ENCODE measurements around the gene MDH2. TPM values are rescaled to one million over a fixed set of nuclear protein-coding genes. Genes with fewer than 3 reads are reported as not detected.
"Not testable (repeated sequence)": the region's sequence is repeated elsewhere in the genome, so short reads cannot be mapped to it uniquely, and the experiment has no call there.

MDH2 gene, protein sequence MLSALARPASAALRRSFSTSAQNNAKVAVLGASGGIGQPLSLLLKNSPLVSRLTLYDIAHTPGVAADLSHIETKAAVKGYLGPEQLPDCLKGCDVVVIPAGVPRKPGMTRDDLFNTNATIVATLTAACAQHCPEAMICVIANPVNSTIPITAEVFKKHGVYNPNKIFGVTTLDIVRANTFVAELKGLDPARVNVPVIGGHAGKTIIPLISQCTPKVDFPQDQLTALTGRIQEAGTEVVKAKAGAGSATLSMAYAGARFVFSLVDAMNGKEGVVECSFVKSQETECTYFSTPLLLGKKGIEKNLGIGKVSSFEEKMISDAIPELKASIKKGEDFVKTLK
- 120 and 125 TPM in 2 replicates for total RNA-seq

DNA sequence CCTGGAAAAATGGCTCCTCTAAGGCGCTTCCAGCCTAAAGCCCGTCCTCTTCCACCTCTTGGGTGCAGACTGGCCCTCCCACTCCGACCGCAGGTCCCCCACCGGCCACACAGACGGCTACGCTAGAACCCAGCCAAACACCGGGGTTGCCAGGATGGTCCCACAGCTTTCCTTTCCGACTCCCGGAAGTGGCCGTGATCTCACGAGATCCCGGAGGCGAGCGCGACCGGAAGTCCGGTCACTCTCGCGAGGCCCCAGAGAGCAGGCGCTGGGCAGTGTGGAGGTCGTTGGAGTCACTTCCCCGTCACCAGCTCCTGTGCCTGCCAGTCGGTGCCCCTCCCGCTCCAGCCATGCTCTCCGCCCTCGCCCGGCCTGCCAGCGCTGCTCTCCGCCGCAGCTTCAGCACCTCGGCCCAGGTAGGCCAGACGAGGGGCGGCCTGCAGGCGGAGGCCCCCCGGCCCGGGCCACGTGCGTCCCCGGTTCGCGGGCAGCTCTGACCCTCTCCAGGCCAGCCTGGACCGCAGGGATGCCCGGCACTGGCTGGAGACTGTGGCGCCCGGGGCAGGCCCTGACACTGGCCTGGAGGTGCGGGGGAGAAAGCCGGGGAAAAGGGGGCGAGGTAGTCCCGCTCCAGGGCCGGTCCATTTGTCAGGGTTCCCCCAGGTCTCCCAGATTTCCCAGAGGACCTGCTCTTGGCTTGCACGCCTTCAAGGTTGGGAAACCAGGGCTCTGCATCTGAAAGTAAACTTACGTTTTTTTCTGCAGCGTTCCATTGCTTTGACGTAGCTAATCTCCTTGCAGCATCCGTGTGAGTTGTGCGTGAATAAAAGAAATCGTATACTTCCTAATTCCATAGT, at the start of gene MDH2, which contains the start of gene STYXL1:
TSS of gene MDH2 (plus strand) at position 296 of the 857 bp plus-strand sequence. CDS start at position 351, 55 bp downstream.
TSS of gene STYXL1 (minus strand) at position 190 of the 857 bp plus-strand sequence. CDS start 17,477 bp downstream, outside the sequence.
- H3K4me1 Mint-ChIP-seq = peaks cover 40% of the 10 kb centered on the region
- H3K27ac Mint-ChIP-seq = peak within 1 kb of the TSS; percentile 95
- H3K27me3 Mint-ChIP-seq = no peaks in the 10 kb centered on the region
- ChIA-PET POLR2A (interaction anchor here (0.6 to 2.3 kb wide), 14 partner anchors 10 to 1954 kb away, joined by 3 to 17 read pairs (median 4); partner anchors contain the start of genes POR, RHBDD2 and YWHAG), CTCF (interaction anchor here (1.2 to 1.4 kb wide), 2 partner anchors 133 to 266 kb away, joined by 3 to 7 read pairs; partner anchors contain the start of gene POR)
- H3K9me3 Mint-ChIP-seq = no peaks in the 10 kb centered on the region
- TF ChIP-seq, protein P1, sequence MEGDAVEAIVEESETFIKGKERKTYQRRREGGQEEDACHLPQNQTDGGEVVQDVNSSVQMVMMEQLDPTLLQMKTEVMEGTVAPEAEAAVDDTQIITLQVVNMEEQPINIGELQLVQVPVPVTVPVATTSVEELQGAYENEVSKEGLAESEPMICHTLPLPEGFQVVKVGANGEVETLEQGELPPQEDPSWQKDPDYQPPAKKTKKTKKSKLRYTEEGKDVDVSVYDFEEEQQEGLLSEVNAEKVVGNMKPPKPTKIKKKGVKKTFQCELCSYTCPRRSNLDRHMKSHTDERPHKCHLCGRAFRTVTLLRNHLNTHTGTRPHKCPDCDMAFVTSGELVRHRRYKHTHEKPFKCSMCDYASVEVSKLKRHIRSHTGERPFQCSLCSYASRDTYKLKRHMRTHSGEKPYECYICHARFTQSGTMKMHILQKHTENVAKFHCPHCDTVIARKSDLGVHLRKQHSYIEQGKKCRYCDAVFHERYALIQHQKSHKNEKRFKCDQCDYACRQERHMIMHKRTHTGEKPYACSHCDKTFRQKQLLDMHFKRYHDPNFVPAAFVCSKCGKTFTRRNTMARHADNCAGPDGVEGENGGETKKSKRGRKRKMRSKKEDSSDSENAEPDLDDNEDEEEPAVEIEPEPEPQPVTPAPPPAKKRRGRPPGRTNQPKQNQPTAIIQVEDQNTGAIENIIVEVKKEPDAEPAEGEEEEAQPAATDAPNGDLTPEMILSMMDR (IDR thresholded peaks at IDR 0.05) = no peak
- DNase-seq (peak; percentile 82), ATAC-seq (ENCODE audit: low read depth) (peak; percentile 89)
- peaks cover 36% of the 10 kb centered on the region for H3K36me3 Mint-ChIP-seq (ENCODE audit: low read depth)
- intact Hi-C loops (cut with micrococcal nuclease) = loop anchor here (1.0 to 5.0 kb wide), 6 partner anchors 53 to 311 kb away; partner anchors contain the start of genes TMEM120A and YWHAG
- H3K4me3 Mint-ChIP-seq = peak within 1 kb of the TSS; percentile 98

DNA sequence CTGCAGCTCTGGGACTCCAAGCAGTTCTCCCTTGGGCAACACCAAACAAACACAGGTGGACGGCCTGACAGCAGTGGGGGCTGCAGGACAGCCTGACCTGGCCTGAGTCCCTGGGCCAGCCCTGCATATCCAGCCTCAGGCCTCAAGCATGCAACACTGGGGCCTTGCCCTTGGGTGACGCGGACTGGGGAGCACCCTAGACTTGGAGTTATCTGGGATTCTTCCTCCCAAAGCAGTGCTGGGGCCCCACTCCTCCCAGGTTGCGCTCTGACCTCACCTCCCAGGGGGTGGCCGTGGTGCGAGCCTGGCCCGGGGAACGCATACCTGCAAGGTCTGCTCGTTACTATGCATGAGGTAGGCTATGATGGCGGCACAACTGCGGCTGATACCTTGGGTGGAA, 47.3 kb upstream of the MDH2 start:
- TF ChIP-seq, protein P1 (IDR thresholded peaks at IDR 0.05) = no peak
- no peak overlapping the region for H3K27ac Mint-ChIP-seq
- peaks cover 12% of the 10 kb centered on the region for H3K4me1 Mint-ChIP-seq
- no peak overlapping the region for H3K4me3 Mint-ChIP-seq
- no peaks in the 10 kb centered on the region for H3K27me3 Mint-ChIP-seq
- peaks cover 44% of the 10 kb centered on the region for H3K36me3 Mint-ChIP-seq (ENCODE audit: low read depth)
- ChIA-PET POLR2A (no interaction called here), CTCF (no interaction called here)
- H3K9me3 Mint-ChIP-seq = no peaks in the 10 kb centered on the region
- intact Hi-C loops (cut with micrococcal nuclease) = no loop called here
- DNase-seq (no peak), ATAC-seq (ENCODE audit: low read depth) (no peak)

DNA sequence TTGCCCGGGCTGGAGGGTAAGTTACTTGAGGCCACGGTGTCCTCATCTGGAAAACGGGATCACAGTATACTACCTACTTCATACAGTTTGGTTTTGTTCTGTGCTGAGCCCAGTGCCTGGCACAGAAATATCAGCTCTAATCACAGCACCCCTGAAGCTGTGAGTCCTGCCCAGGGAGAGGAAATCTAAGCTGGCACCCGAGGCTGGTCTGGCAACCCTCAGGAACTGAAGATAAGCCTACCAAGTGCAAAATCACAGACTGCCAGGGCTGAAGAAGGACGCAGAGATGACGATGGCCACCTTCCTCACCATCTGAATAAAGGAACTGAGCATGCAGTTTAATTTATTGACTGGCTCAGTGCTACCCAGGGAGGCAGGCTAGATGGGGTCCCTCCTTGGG, 45.8 kb upstream of the MDH2 start:
- Mint-ChIP-seq H3K4me3 (no peak overlapping the region), H3K36me3 (ENCODE audit: low read depth) (peaks cover 42% of the 10 kb centered on the region), H3K9me3 (no peaks in the 10 kb centered on the region), H3K27ac (no peak overlapping the region), H3K27me3 (no peaks in the 10 kb centered on the region), H3K4me1 (peaks cover 6% of the 10 kb centered on the region)
- intact Hi-C loops (cut with micrococcal nuclease) = no loop called here
- ChIA-PET CTCF (no interaction called here), POLR2A (no interaction called here)
- TF ChIP-seq, protein P1 (IDR thresholded peaks at IDR 0.05) = no peak
- ATAC-seq (ENCODE audit: low read depth) = no peak
- DNase-seq = no peak

DNA sequence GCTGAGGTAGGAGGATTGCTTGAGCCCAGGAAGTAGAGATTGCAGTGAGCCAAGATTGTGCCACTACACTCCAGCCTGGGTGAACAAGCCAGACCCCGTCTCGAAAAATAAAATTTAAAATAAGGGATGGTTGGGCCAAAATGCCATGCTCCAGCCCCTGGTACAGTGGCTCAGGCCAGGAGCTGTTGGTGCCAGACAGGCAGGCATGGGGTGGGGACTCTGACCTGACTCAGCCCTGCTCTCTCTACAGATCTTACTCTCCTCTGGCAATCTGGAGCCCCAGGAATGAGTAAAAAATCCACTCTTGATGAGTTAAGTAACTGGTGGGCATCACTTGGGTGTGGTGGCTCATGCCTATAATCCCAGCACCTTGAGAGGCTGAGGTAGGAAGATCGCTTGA, 45.1 kb upstream of the MDH2 start:
- H3K4me3 Mint-ChIP-seq = no peak overlapping the region
- ChIA-PET CTCF (no interaction called here), POLR2A (no interaction called here)
- no peak for DNase-seq
- no peaks in the 10 kb centered on the region for H3K4me1 Mint-ChIP-seq
- TF ChIP-seq, protein P1 (IDR thresholded peaks at IDR 0.05) = no peak
- ATAC-seq (ENCODE audit: low read depth) = no peak
- H3K36me3 Mint-ChIP-seq (ENCODE audit: low read depth) = peaks cover 42% of the 10 kb centered on the region
- H3K9me3 Mint-ChIP-seq = no peaks in the 10 kb centered on the region
- no peak overlapping the region for H3K27ac Mint-ChIP-seq
- intact Hi-C loops (cut with micrococcal nuclease) = no loop called here
- H3K27me3 Mint-ChIP-seq = no peaks in the 10 kb centered on the region

DNA sequence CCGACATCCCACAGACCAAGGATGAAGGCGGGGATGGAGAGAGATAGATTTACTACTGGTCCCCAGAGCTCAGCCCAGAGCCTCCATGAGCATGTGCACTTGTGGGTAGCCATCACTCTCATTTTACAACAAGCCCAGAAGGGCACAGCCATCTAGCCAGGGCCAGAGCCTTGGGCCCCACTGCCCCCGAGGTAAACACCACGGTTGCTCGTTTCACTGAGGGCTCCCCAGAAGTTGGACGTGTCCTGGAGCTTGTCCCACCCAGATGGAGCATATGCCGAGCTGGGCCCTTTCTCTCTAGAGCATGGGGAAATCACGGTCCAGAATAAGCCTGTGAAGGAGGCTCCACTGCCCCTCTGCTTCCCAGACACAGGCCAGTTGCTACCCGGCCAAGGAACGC, 44.6 kb upstream of the MDH2 start:
- ChIA-PET CTCF (no interaction called here), POLR2A (no interaction called here)
- H3K36me3 Mint-ChIP-seq (ENCODE audit: low read depth) = peaks cover 41% of the 10 kb centered on the region
- peaks cover 3% of the 10 kb centered on the region for H3K4me1 Mint-ChIP-seq
- no peaks in the 10 kb centered on the region for H3K27me3 Mint-ChIP-seq
- intact Hi-C loops (cut with micrococcal nuclease) = no loop called here
- no peak overlapping the region for H3K27ac Mint-ChIP-seq
- no peak overlapping the region for H3K4me3 Mint-ChIP-seq
- DNase-seq (no peak), ATAC-seq (ENCODE audit: low read depth) (no peak)
- no peaks in the 10 kb centered on the region for H3K9me3 Mint-ChIP-seq
- TF ChIP-seq, protein P1 (IDR thresholded peaks at IDR 0.05) = no peak

DNA sequence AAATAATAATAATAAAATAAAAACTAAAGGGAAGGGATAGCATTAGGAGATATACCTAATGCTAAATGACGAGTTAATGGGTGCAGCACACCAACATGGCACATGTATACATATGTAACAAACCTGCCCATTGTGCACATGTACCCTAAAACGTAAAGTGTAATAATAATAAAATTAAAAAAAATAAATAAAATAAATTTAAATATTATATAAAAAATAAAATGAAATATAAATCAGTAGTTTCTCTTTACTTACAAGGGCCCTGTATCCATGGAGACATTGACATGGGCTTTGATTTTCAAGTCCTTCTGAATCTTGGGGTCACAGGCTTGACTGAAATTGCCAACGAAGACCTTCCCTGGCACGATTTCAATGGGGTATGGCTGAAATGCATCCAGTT, 42.9 kb upstream of the MDH2 start:
- not testable (repeated sequence) for H3K9me3 Mint-ChIP-seq

More for the DNA sequence above, 42.9 kb upstream of the MDH2 start:
- ATAC-seq (ENCODE audit: low read depth); POLR2A ChIA-PET; H3K4me3 Mint-ChIP-seq; CTCF ChIA-PET; DNase-seq; H3K27me3 Mint-ChIP-seq; H3K27ac Mint-ChIP-seq; intact Hi-C loops (cut with micrococcal nuclease): not testable (repeated sequence)
- Mint-ChIP-seq H3K4me1 (peaks cover 20% of the 10 kb centered on the region), H3K36me3 (ENCODE audit: low read depth) (peaks cover 32% of the 10 kb centered on the region)
